Ascending aorta (tissue), 2 donors: Measurements from ENCODE around the gene CC2D2A. TPM values are rescaled to one million over a fixed set of nuclear protein-coding genes. Genes with fewer than 3 reads are reported as not detected.

ENCODE experiments used
- DNase-seq, 2 donors: peaks; one replicate each; pipeline ENCODE4 v3.0.0-alpha.2; 2019; ENCODE audit warnings: low spot score in 2 of 2
- H3K27ac ChIP-seq, 2 donors: fragments of 200-600 bp; sonication (generic); one replicate each; pipeline ENCODE4 v1.5.1; 2016 to 2017; ENCODE audit warnings: mild to moderate bottlenecking in 1 of 2
- H3K27me3 ChIP-seq: fragments of 200-600 bp; sonication (generic); one replicate; pipeline ENCODE4 v1.5.1; 2017
- H3K36me3 ChIP-seq, 2 donors: fragments of 200-600 bp; sonication (generic); one replicate each; pipeline ENCODE4 v1.5.1; 2016
- H3K4me1 ChIP-seq, 2 donors: fragments of 200-600 bp; sonication (generic); one replicate each; pipeline ENCODE4 v1.5.1; 2016 to 2017; ENCODE audit warnings: mild to moderate bottlenecking in 1 of 2
- H3K4me3 ChIP-seq, 2 donors: fragments of 200-600 bp; sonication (generic); one replicate each; pipeline ENCODE4 v1.5.1; 2016 to 2017; ENCODE audit warnings: mild to moderate bottlenecking in 1 of 2
- H3K9me3 ChIP-seq, 2 donors: fragments of 200-600 bp; sonication (generic); one replicate each; pipeline ENCODE4 v1.5.1; 2016
- CTCF ChIP-seq, 3 experiments: fragments of 200-600 bp in 2 of 3; fragments of 450-650 bp in 1 of 3; sonication (generic) in 2 of 3; IDR thresholded peaks; one replicate each; pipeline ENCODE4 v1.5.1; 2016 to 2019; ENCODE audit warnings: antibody characterized with exemption in 3 of 3, mild to moderate bottlenecking in 1 of 3, moderate library complexity in 1 of 3
- intact Hi-C: fragments of 100-400 bp; cut with DNase I; formaldehyde crosslinking; loops from one replicate; pipeline ENCODE4 v1.15.1; 2023
- total RNA-seq: library from RNA; depleted of rRNA; stranded (reverse); fragments of >200 nt; gene quantifications from one replicate; pipeline ENCODE4 v1.1.0, GENCODE V29; 2016

CC2D2A gene
- total RNA-seq, 1 donor from 2014 or later: 2.8 TPM

- no peak for DNase-seq
- peaks cover 0 to 14% of the 10 kb centered on the region in 2 donors for H3K4me1 ChIP-seq
- H3K27me3 ChIP-seq: no peaks in the 10 kb centered on the region
- peaks cover 4 to 25% of the 10 kb centered on the region in 2 donors for H3K36me3 ChIP-seq
- no peak overlapping the region for H3K27ac ChIP-seq
- no peaks in the 10 kb centered on the region for H3K9me3 ChIP-seq
- no peak for TF ChIP-seq CTCF (IDR thresholded peaks at IDR 0.05)
- no peak overlapping the region for H3K4me3 ChIP-seq
- intact Hi-C loops: no loop called here
Observed at GRCh38 chr4:15438939-15439524, 30.6 kb upstream of the CC2D2A start.

- no peaks in the 10 kb centered on the region for H3K9me3 ChIP-seq
- DNase-seq: no peak
- H3K4me1 ChIP-seq: no peaks in the 10 kb centered on the region
- H3K36me3 ChIP-seq: peaks cover 0 to 21% of the 10 kb centered on the region in 2 donors
- intact Hi-C loops: no loop called here
- H3K27ac ChIP-seq: no peak overlapping the region
- H3K4me3 ChIP-seq: no peak overlapping the region
- no peaks in the 10 kb centered on the region for H3K27me3 ChIP-seq
- no peak for TF ChIP-seq CTCF (IDR thresholded peaks at IDR 0.05)
Observed at GRCh38 chr4:15443371-15444160, 26.1 kb upstream of the CC2D2A start.

- DNase-seq: no peak
- Histone ChIP-seq H3K4me1 (no peaks in the 10 kb centered on the region), H3K27ac (no peak overlapping the region), H3K27me3 (no peaks in the 10 kb centered on the region), H3K9me3 (no peaks in the 10 kb centered on the region), H3K4me3 (no peak overlapping the region), H3K36me3 (peaks cover 0 to 15% of the 10 kb centered on the region in 2 donors)
- no peak for TF ChIP-seq CTCF (IDR thresholded peaks at IDR 0.05)
- intact Hi-C loops: no loop called here
Observed at GRCh38 chr4:15444276-15444675, 25.4 kb upstream of the CC2D2A start.

GRCh38 chr4:15444879-15445547 lies 24.7 kb upstream of the CC2D2A start:
- intact Hi-C loops: no loop called here
- DNase-seq: no peak
- TF ChIP-seq CTCF (IDR thresholded peaks at IDR 0.05): no peak
- H3K36me3 ChIP-seq: peaks cover 0 to 14% of the 10 kb centered on the region in 2 donors
- H3K4me3 ChIP-seq: no peak overlapping the region
- H3K4me1 ChIP-seq: no peaks in the 10 kb centered on the region
- H3K27ac ChIP-seq: no peak overlapping the region
- no peaks in the 10 kb centered on the region for H3K9me3 ChIP-seq
- H3K27me3 ChIP-seq: no peaks in the 10 kb centered on the region

- intact Hi-C loops: loop anchor here (1.0 to 10.0 kb wide), 2 partner anchors 17 to 417 kb away; no protein-coding TSS in a partner anchor
- H3K27me3 ChIP-seq: no peaks in the 10 kb centered on the region
Observed at GRCh38 chr4:15451181-15451865, 18.4 kb upstream of the CC2D2A start.

More at GRCh38 chr4:15451181-15451865, 18.4 kb upstream of the CC2D2A start:
- Histone ChIP-seq H3K27ac (peak overlapping the region; percentile 74 to 78), H3K9me3 (no peaks in the 10 kb centered on the region), H3K4me1 (peaks cover 17 to 51% of the 10 kb centered on the region in 2 donors), H3K4me3 (no peak overlapping the region), H3K36me3 (no peaks in the 10 kb centered on the region)
- DNase-seq: no peak
- no peak for TF ChIP-seq CTCF (IDR thresholded peaks at IDR 0.05)
